Measurements from ENCODE around the gene PWWP2A. TPM values are rescaled to one million over a fixed set of nuclear protein-coding genes. Genes with fewer than 3 reads are reported as not detected.
A peak's percentile ranks its signal among the peaks of the same experiment; 100 is the strongest.
"Not testable (repeated sequence)": the region's sequence is repeated elsewhere in the genome, so short reads cannot be mapped to it uniquely, and the experiment has no call there.

The PWWP2A gene
- total and polyA plus RNA-seq, 5 experiments from 2014 or later = 21.0 to 43.6 (median 30.5) TPM

GRCh38 chr5:160155017-160155750 lies 35.9 kb upstream of the PWWP2A start:
- POLR2A ChIA-PET = no interaction called here
- ATAC-seq (no peak), DNase-seq (no peak)
- H3K27me3 Mint-ChIP-seq = peaks cover 0 to 2% (median 0%) of the 10 kb centered on the region in 5 donors
- peaks cover 4 to 10% (median 6%) of the 10 kb centered on the region in 4 donors for H3K4me1 Mint-ChIP-seq
- no peaks in the 10 kb centered on the region for H3K36me3 Mint-ChIP-seq
- H3K9me3 Mint-ChIP-seq = no peaks in the 10 kb centered on the region
- no peak overlapping the region for H3K27ac Mint-ChIP-seq
- H3K4me3 Mint-ChIP-seq = no peak overlapping the region

- Mint-ChIP-seq H3K36me3 (no peaks in the 10 kb centered on the region), H3K27me3 (peaks cover 0 to 2% (median 0%) of the 10 kb centered on the region in 5 donors), H3K27ac (no peak overlapping the region), H3K4me1 (peaks cover 4 to 10% (median 7%) of the 10 kb centered on the region in 4 donors), H3K4me3 (no peak overlapping the region), H3K9me3 (no peaks in the 10 kb centered on the region)
- ATAC-seq = no peak
- POLR2A ChIA-PET = no interaction called here
- no peak for DNase-seq
Observed at GRCh38 chr5:160152901-160153300, 33.7 kb upstream of the PWWP2A start.

GRCh38 chr5:160152287-160152686 lies 33.0 kb upstream of the PWWP2A start:
- no peaks in the 10 kb centered on the region for H3K9me3 Mint-ChIP-seq
- H3K36me3 Mint-ChIP-seq = no peaks in the 10 kb centered on the region
- ATAC-seq = no peak
- POLR2A ChIA-PET = no interaction called here
- peaks cover 0 to 2% (median 0%) of the 10 kb centered on the region in 5 donors for H3K27me3 Mint-ChIP-seq
- H3K27ac Mint-ChIP-seq = peak overlapping the region in 2 of 10 donors; percentile 49
- no peak overlapping the region for H3K4me3 Mint-ChIP-seq
- peaks cover 4 to 10% (median 7%) of the 10 kb centered on the region in 4 donors for H3K4me1 Mint-ChIP-seq
- DNase-seq = no peak

- H3K27ac Mint-ChIP-seq = peak overlapping the region in 1 of 10 donors; percentile 7
- H3K4me3 Mint-ChIP-seq = no peak overlapping the region
- DNase-seq (peak in 1 of 10 donors; percentile 1), ATAC-seq (no peak)
- H3K36me3 Mint-ChIP-seq = no peaks in the 10 kb centered on the region
- H3K9me3 Mint-ChIP-seq = no peaks in the 10 kb centered on the region
- peaks cover 0 to 2% (median 0%) of the 10 kb centered on the region in 5 donors for H3K27me3 Mint-ChIP-seq
- POLR2A ChIA-PET = no interaction called here
- H3K4me1 Mint-ChIP-seq = peaks cover 4 to 10% (median 7%) of the 10 kb centered on the region in 4 donors
Observed at GRCh38 chr5:160151017-160151416, 31.8 kb upstream of the PWWP2A start.

GRCh38 chr5:160150381-160150780 lies 31.1 kb upstream of the PWWP2A start:
- POLR2A ChIA-PET = no interaction called here
- ATAC-seq (no peak), DNase-seq (no peak)
- Mint-ChIP-seq H3K27ac (peak overlapping the region in 2 of 10 donors; percentile 63 to 74), H3K36me3 (no peaks in the 10 kb centered on the region), H3K9me3 (no peaks in the 10 kb centered on the region), H3K4me3 (no peak overlapping the region), H3K27me3 (peaks cover 0 to 2% (median 0%) of the 10 kb centered on the region in 5 donors), H3K4me1 (peaks cover 4 to 10% (median 7%) of the 10 kb centered on the region in 4 donors)

GRCh38 chr5:160144436-160144835 lies 25.2 kb upstream of the PWWP2A start:
- POLR2A ChIA-PET, ATAC-seq, H3K36me3 Mint-ChIP-seq, H3K4me1 Mint-ChIP-seq, H3K27me3 Mint-ChIP-seq, H3K9me3 Mint-ChIP-seq, H3K27ac Mint-ChIP-seq, DNase-seq, H3K4me3 Mint-ChIP-seq: not testable (repeated sequence)

- H3K9me3 Mint-ChIP-seq = no peaks in the 10 kb centered on the region
- POLR2A ChIA-PET = no interaction called here
- no peaks in the 10 kb centered on the region for H3K27me3 Mint-ChIP-seq
- no peak for ATAC-seq
- H3K4me1 Mint-ChIP-seq = no peaks in the 10 kb centered on the region
- H3K36me3 Mint-ChIP-seq = no peaks in the 10 kb centered on the region
- DNase-seq = no peak
- no peak overlapping the region for H3K4me3 Mint-ChIP-seq
- no peak overlapping the region for H3K27ac Mint-ChIP-seq
Observed at GRCh38 chr5:160134332-160134731, 15.1 kb upstream of the PWWP2A start.

- Mint-ChIP-seq H3K9me3 (no peaks in the 10 kb centered on the region), H3K27ac (no peak overlapping the region), H3K4me3 (no peak overlapping the region), H3K4me1 (no peaks in the 10 kb centered on the region), H3K27me3 (no peaks in the 10 kb centered on the region), H3K36me3 (no peaks in the 10 kb centered on the region)
- POLR2A ChIA-PET = interaction anchor here (1.0 kb wide), 1 partner anchor 15 kb away, joined by 3 read pairs; no protein-coding TSS in a partner anchor
- DNase-seq = no peak
- ATAC-seq = no peak
Observed at GRCh38 chr5:160133918-160134304, 14.7 kb upstream of the PWWP2A start.

GRCh38 chr5:160133071-160133917 lies 14.0 kb upstream of the PWWP2A start:
- ATAC-seq = no peak
- H3K4me3 Mint-ChIP-seq = no peak overlapping the region
- H3K4me1 Mint-ChIP-seq = no peaks in the 10 kb centered on the region
- no peaks in the 10 kb centered on the region for H3K36me3 Mint-ChIP-seq
- H3K27ac Mint-ChIP-seq = no peak overlapping the region
- DNase-seq = no peak
- POLR2A ChIA-PET = interaction anchor here (1.0 kb wide), 1 partner anchor 15 kb away, joined by 3 read pairs; no protein-coding TSS in a partner anchor
- H3K9me3 Mint-ChIP-seq = no peaks in the 10 kb centered on the region
- H3K27me3 Mint-ChIP-seq = no peaks in the 10 kb centered on the region

- Mint-ChIP-seq H3K9me3 (peaks cover 0 to 3% (median 0%) of the 10 kb centered on the region in 9 donors), H3K27ac (no peak overlapping the region), H3K36me3 (no peaks in the 10 kb centered on the region), H3K4me1 (no peaks in the 10 kb centered on the region), H3K4me3 (no peak overlapping the region), H3K27me3 (no peaks in the 10 kb centered on the region)
- DNase-seq (no peak), ATAC-seq (no peak)
- POLR2A ChIA-PET = no interaction called here
Observed at GRCh38 chr5:160129841-160130240, 10.6 kb upstream of the PWWP2A start.

GRCh38 chr5:160128632-160129031 lies 9.4 kb upstream of the PWWP2A start:
- no peaks in the 10 kb centered on the region for H3K36me3 Mint-ChIP-seq
- no peak overlapping the region for H3K4me3 Mint-ChIP-seq
- H3K27ac Mint-ChIP-seq = no peak overlapping the region
- H3K9me3 Mint-ChIP-seq = peaks cover 0 to 3% (median 0%) of the 10 kb centered on the region in 9 donors
- DNase-seq (no peak), ATAC-seq (no peak)
- H3K27me3 Mint-ChIP-seq = no peaks in the 10 kb centered on the region
- H3K4me1 Mint-ChIP-seq = no peaks in the 10 kb centered on the region
- POLR2A ChIA-PET = no interaction called here

- peak in 1 of 10 donors; percentile 1 for DNase-seq
- no peaks in the 10 kb centered on the region for H3K9me3 Mint-ChIP-seq
- POLR2A ChIA-PET = interaction anchor here (0.7 kb wide), 1 partner anchor 98 kb away, joined by 3 read pairs; no protein-coding TSS in a partner anchor
- H3K4me3 Mint-ChIP-seq = peak overlapping the region; percentile 86 to 98 (median 96)
- H3K36me3 Mint-ChIP-seq = peaks cover 0 to 22% (median 8%) of the 10 kb centered on the region in 3 donors
- ATAC-seq = no peak
- H3K27ac Mint-ChIP-seq = peak overlapping the region; percentile 79 to 97 (median 94)
- peaks cover 0 to 4% (median 3%) of the 10 kb centered on the region in 5 donors for H3K27me3 Mint-ChIP-seq
- peaks cover 5 to 26% (median 14%) of the 10 kb centered on the region in 4 donors for H3K4me1 Mint-ChIP-seq
Observed at GRCh38 chr5:160119905-160120266, 636 bp upstream of the PWWP2A start.

Measured in naive thymus-derived CD8-positive, alpha-beta T cell (primary cell).